ENCODE data around the gene MAP2K6.

- no peak for TF ChIP-seq CTCF (conservative IDR thresholded peaks at IDR 0.05; ENCODE audit: low read length)
- TF ChIP-seq EZH2phosphoT487 (IDR thresholded peaks at IDR 0.05; ENCODE audit: borderline replicate concordance) = no peak
Observed at GRCh38 chr17:69444023-69444422, 29.5 kb downstream of the MAP2K6 start.
